ENCODE measurements around the gene EFNA2.

GRCh38 chr19:1264801-1265614, 20.7 kb upstream of the EFNA2 start:
- TF ChIP-seq POLR2A (IDR thresholded peaks at IDR 0.05) = peak; percentile 21
- peak; percentile 20 for TF ChIP-seq EP300 (IDR thresholded peaks at IDR 0.05; ENCODE audit: low read depth)
